Subcutaneous abdominal adipose tissue (tissue), 5 donors: Measurements from ENCODE around the gene TMEM63A.
A peak's percentile ranks its signal among the peaks of the same experiment; 100 is the strongest.

Source experiments
- H3K27ac ChIP-seq: one replicate; pipeline ENCODE4 v1.7.0; 2013; ENCODE audit warnings: low read depth, mild to moderate bottlenecking, inconsistent platforms, low read length, moderate library complexity
- H3K27me3 ChIP-seq, 5 donors: one replicate each; pipeline ENCODE4 v1.7.0; 2013; ENCODE audit warnings: low read length in 5 of 5, inconsistent platforms in 1 of 5; ENCODE audit not compliant: control insufficient read depth in 5 of 5, insufficient read depth in 4 of 5
- H3K36me3 ChIP-seq, 5 donors: one replicate each; pipeline ENCODE4 v1.7.0; 2013; ENCODE audit warnings: low read length in 5 of 5; ENCODE audit not compliant: control insufficient read depth in 5 of 5, insufficient read depth in 5 of 5
- H3K4me1 ChIP-seq, 5 donors: one replicate each; pipeline ENCODE4 v1.7.0; 2013; ENCODE audit warnings: low read length in 5 of 5, mild to moderate bottlenecking in 3 of 5, moderate library complexity in 1 of 5; ENCODE audit not compliant: control insufficient read depth in 5 of 5, insufficient read depth in 5 of 5
- H3K4me3 ChIP-seq, 5 donors: one replicate each; pipeline ENCODE4 v1.7.0; 2013; ENCODE audit warnings: low read length in 5 of 5, low read depth in 1 of 5
- H3K9ac ChIP-seq, 5 donors: one replicate each; pipeline ENCODE4 v1.7.0; 2013; ENCODE audit warnings: low read length in 5 of 5, mild to moderate bottlenecking in 4 of 5, moderate library complexity in 3 of 5
- H3K9me3 ChIP-seq, 5 donors: one replicate each; pipeline ENCODE4 v1.7.0; 2013; ENCODE audit warnings: low read length in 5 of 5; ENCODE audit not compliant: control insufficient read depth in 5 of 5
- donor health status: healthy.
- donor health status: healthy.
- donor health status: healthy.
- donor health status: healthy.
- donor health status: healthy.

Gene TMEM63A

DNA sequence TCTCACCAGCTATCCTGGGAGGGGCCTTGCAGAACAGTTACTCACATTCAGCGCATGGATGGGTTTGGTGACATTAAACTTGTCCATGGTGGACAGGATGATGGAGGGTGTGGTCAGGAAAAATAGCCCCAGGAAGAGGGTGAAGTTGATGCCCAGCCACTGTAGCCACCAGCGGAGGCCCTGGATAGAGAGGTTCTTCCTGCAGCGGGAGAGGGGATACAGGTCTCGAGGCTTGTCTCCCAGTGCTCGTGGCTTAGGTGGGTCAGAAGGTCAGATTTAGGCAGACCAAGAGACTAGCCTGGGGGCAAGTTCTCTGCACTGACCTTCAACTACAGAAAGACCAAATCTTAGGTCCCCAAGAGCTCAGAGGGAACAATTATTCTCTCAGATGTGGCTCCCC lies 23.0 kb downstream of the TMEM63A start:
- Histone ChIP-seq H3K27ac (no peak overlapping the region), H3K4me3 (no peak overlapping the region), H3K36me3 (peaks cover 6 to 82% (median 75%) of the 10 kb centered on the region in 5 donors), H3K9ac (no peak overlapping the region), H3K27me3 (no peaks in the 10 kb centered on the region), H3K9me3 (no peaks in the 10 kb centered on the region), H3K4me1 (no peaks in the 10 kb centered on the region)

DNA sequence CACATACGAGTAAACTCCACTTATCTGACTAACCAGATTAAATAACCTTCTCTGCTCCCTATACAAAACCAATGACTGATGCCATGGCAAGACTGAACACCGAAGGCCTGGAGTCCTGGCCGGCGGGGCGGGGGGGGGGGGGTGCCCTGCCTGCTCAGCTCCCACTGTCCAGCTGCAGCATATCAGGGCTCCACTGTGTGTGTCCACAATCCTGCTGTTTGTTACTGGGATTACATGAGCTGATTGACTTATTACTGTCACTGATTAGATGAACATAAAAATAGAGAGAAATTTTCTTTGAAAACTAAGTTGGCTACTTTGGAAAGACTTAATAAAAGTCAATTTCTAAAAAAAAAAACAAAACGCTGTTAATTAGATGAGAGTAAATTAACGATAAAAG lies 24.9 kb downstream of the TMEM63A start:
- H3K27ac ChIP-seq = no peak overlapping the region
- no peak overlapping the region for H3K9ac ChIP-seq
- H3K4me1 ChIP-seq = no peaks in the 10 kb centered on the region
- peaks cover 4 to 87% (median 80%) of the 10 kb centered on the region in 5 donors for H3K36me3 ChIP-seq
- no peaks in the 10 kb centered on the region for H3K9me3 ChIP-seq
- no peak overlapping the region for H3K4me3 ChIP-seq
- no peaks in the 10 kb centered on the region for H3K27me3 ChIP-seq

DNA sequence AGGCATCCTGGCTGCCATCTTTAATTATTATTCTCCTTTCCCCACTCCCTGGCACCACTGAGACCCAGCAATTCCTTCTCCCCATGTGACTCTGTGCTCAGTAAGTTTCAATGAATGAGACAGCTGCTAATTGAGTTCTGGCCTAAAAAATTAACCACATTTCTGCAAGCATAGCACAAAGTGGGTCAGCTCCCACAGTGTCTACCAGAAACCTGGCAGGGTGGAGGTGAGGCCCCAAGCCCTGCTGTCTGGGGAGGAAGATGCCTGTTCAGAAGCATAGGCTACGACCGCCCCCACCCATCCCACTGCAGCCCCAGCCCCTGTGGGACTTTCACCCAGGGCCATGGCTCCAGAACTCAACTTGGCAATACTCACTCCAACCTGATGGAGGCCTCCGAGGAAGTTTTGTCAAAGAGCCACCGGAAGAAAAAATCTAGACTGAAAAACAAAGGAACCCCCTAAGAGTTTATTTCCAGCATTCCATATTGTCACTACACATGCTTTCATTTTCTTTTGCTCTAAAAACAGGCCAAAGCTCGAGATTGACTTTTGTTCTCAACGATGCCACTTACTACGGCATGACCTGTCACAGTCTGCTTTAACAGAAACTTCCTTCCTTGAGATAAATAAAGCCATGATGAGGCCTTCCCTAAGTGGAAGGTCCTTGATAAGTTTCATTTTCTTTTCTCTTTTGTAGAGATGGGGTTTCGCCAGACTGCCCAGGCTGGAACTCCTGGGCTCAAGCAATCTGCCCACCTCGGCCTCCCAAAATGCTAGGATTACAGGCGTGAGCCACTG lies 26.5 kb downstream of the TMEM63A start:
- no peak overlapping the region for H3K4me3 ChIP-seq
- no peak overlapping the region for H3K27ac ChIP-seq
- H3K9me3 ChIP-seq = no peaks in the 10 kb centered on the region
- peaks cover 0 to 4% (median 0%) of the 10 kb centered on the region in 5 donors for H3K4me1 ChIP-seq
- no peak overlapping the region for H3K9ac ChIP-seq
- peaks cover 4 to 82% (median 73%) of the 10 kb centered on the region in 5 donors for H3K36me3 ChIP-seq
- H3K27me3 ChIP-seq = no peaks in the 10 kb centered on the region

DNA sequence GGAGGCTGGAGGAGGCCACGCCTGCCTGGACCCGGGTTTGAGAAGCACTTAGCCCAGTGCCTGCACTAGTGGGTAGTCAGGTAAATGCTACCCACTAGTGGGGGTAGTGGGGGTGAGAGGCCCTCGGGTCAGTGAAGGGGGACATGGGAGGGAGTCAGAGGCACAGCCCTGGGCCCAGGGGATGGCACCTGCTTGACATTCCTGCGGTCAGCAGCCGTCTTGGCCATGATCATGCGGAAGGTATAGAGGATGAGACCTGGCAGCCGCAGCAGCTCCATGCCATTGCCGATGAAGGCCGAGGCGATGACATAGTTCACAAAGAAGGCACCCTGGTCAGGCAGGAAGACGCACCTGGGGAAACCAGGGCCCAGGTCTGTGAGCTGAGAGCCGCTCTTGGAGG lies 28.7 kb downstream of the TMEM63A start:
- Histone ChIP-seq H3K27me3 (no peaks in the 10 kb centered on the region), H3K27ac (no peak overlapping the region), H3K9ac (no peak overlapping the region), H3K4me3 (no peak overlapping the region), H3K9me3 (no peaks in the 10 kb centered on the region), H3K4me1 (peaks cover 0 to 7% (median 4%) of the 10 kb centered on the region in 5 donors), H3K36me3 (peaks cover 4 to 81% (median 63%) of the 10 kb centered on the region in 5 donors)

DNA sequence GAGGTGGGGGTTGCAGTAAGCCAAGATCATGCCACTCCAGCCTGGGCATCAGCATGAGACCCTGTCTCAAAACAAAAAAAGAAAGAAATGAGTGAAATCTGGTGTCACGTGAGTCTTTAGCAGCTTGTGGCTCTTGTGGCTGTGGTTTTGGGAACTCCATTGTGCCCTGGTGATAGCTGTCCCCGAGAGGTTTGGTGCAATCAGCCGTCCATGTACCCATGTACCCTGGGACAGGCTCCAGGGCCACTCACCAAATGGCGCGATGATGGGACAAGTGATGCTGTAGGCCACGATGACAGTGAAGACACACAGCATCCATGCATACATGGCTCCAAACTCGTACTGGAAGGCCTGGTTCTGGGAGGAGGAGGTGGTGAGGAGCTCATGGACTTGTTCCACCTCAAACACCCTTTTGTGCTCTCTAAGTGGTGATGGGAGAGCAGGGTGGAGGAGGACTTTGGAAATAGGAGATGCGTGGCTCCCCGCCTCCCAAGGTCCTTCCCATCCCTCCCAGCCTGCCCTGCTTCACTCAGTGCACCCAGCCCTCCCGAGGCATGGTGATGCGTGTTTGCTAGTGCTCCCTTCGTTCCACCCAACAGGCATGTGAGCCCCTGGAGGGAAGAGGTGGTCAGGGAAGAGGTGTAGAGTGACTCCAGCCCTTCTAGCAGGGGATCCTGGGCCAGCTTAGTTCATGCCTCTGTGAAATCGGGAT lies 29.6 kb downstream of the TMEM63A start:
- no peaks in the 10 kb centered on the region for H3K27me3 ChIP-seq
- no peak overlapping the region for H3K9ac ChIP-seq
- peaks cover 4 to 88% (median 70%) of the 10 kb centered on the region in 5 donors for H3K36me3 ChIP-seq
- no peak overlapping the region for H3K4me3 ChIP-seq
- peaks cover 0 to 7% (median 4%) of the 10 kb centered on the region in 5 donors for H3K4me1 ChIP-seq
- no peaks in the 10 kb centered on the region for H3K9me3 ChIP-seq
- no peak overlapping the region for H3K27ac ChIP-seq

DNA sequence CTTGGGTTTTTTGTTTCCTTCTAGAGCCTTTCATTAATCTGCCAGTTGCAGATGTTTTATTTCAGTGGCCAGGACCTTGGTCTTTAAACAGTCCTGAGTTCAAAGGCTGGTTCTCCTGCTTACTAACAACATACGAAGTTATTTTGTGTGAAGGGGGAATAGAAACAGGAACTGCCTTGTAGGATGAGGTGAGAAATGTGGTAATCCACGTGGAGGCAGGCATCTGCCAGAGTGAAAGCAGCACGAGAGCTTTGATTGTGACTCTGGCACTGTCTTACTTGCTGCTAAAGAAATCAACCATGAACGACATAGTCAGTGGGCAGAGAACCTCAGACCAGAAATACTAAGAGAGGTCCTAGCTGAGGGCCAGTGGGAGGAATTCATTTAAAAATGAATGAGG lies 30.4 kb downstream of the TMEM63A start:
- Histone ChIP-seq H3K4me1 (peaks cover 0 to 7% (median 4%) of the 10 kb centered on the region in 5 donors), H3K27me3 (no peaks in the 10 kb centered on the region), H3K27ac (no peak overlapping the region), H3K9ac (peak overlapping the region in 1 of 5 donors; percentile 1), H3K36me3 (peaks cover 4 to 90% (median 73%) of the 10 kb centered on the region in 5 donors), H3K4me3 (no peak overlapping the region), H3K9me3 (no peaks in the 10 kb centered on the region)

DNA sequence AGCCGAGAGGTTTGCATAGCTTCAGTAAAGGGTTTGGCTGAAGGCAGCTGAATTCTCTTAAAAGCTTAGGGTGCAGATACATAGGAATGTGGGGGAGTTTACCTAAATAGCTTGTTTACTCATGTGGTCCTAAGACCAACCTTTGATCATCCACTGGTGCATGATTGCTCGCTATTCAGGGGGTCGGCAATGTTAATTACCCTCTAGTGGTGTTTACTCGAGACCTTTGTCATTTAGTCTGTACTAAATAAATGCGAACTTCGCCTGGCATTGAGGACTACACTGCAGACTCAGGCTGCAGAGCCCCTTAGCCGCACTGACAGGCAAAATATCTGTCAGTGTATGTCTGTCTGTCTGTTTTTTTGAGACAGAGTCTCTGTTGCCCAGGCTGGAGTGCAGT lies 31.8 kb downstream of the TMEM63A start:
- H3K9ac ChIP-seq = no peak overlapping the region
- peaks cover 0 to 10% (median 10%) of the 10 kb centered on the region in 5 donors for H3K4me1 ChIP-seq
- no peaks in the 10 kb centered on the region for H3K9me3 ChIP-seq
- H3K4me3 ChIP-seq = no peak overlapping the region
- no peak overlapping the region for H3K27ac ChIP-seq
- H3K27me3 ChIP-seq = no peaks in the 10 kb centered on the region
- H3K36me3 ChIP-seq = peaks cover 4 to 95% (median 79%) of the 10 kb centered on the region in 5 donors

DNA sequence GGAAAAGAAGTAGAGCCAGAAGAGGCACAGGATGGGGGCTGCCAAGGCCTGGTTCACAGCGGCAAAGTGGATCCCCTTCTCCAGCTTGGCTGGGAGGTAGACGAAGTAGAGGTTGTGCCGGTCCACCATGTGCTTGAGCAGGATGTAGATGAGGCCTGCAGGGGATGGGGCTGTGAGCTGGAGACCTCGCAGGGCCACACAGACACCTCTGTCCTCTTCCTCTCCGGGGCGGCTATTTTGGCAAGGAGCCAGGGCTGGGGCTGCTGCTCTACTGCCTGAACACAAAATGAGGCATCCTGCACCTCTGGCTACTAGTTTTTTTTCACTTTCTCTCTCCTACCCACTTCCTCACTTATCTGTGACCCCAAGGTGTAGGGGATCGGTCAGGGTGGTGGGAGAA lies 32.3 kb downstream of the TMEM63A start:
- Histone ChIP-seq H3K4me3 (no peak overlapping the region), H3K9me3 (no peaks in the 10 kb centered on the region), H3K9ac (no peak overlapping the region), H3K36me3 (peaks cover 1 to 94% (median 77%) of the 10 kb centered on the region in 5 donors), H3K27ac (no peak overlapping the region), H3K4me1 (peaks cover 0 to 12% (median 11%) of the 10 kb centered on the region in 5 donors), H3K27me3 (no peaks in the 10 kb centered on the region)

DNA sequence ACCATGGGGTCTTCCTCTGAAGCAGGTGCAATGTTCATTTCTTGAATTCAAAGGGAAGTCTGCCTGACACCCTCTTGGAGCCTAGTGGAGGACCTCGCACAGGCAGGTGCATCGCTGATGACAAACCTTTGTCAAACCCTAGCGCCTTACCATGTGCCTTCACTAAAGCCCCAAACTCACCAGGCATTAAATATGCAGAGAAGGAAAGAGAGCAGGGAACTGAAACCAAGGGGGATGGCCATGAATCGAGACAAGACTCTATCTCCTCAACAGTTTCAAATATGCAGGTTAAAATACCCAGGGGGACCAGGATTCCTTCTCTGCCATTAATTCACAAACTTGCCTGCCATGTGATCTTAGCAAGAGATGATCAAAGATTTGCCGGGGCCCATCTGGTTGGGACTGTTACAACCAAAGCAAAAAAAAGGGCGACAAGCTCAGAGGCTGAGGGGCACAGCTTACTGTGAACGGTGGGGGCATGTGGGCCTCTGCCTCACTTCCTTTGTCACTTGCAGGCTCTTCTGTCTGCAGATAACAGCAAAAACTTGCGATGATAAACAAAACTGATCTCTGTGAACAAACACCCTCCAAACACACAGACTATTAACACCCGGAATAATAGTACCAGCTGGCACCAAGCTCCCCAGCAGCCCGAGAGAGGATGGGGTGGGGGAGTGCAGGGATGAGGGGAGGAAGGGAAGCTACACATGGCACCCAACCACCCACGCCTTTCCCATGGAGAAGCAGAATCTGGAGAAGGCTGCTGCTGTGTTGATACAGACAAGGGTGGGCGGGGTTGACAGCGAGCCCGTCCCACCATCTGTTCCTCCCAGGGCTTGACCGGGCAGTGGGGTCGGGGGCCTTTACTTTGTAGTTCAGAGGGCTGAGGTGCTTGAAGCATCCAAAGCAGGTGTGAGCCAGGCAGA lies 33.9 kb downstream of the TMEM63A start:
- Histone ChIP-seq H3K4me3 (no peak overlapping the region), H3K9me3 (no peaks in the 10 kb centered on the region), H3K9ac (no peak overlapping the region), H3K4me1 (peaks cover 0 to 28% (median 19%) of the 10 kb centered on the region in 5 donors), H3K27ac (no peak overlapping the region), H3K27me3 (no peaks in the 10 kb centered on the region), H3K36me3 (peaks cover 0 to 94% (median 75%) of the 10 kb centered on the region in 5 donors)
